Limb (tissue), 2 donors: ENCODE measurements around the gene NPAS1.
A peak's percentile ranks its signal among the peaks of the same experiment; 100 is the strongest.
"Not testable (repeated sequence)": the region's sequence is repeated elsewhere in the genome, so short reads cannot be mapped to it uniquely, and the experiment has no call there.

Source experiments
- DNase-seq, 2 donors: peaks; one replicate each; pipeline ENCODE4 v3.0.0-alpha.2; 2016; ENCODE audit errors: extremely low spot score in 2 of 2

NPAS1 gene

GRCh38 chr19:46990991-46991676 lies 28.5 kb upstream of the NPAS1 start:
- DNase-seq = peak; percentile 87 to 92

- DNase-seq = no peak
Observed at GRCh38 chr19:46992699-46993535, 26.7 kb upstream of the NPAS1 start.

- DNase-seq = no peak
Observed at GRCh38 chr19:46993622-46994021, 26.0 kb upstream of the NPAS1 start.

GRCh38 chr19:46994141-46994686 lies 25.4 kb upstream of the NPAS1 start:
- no peak for DNase-seq

- no peak for DNase-seq
Observed at GRCh38 chr19:46995492-46995891, 24.1 kb upstream of the NPAS1 start.

GRCh38 chr19:46998445-46999125 lies 21.1 kb upstream of the NPAS1 start:
- DNase-seq = no peak

GRCh38 chr19:46999377-46999776 lies 20.3 kb upstream of the NPAS1 start:
- DNase-seq = no peak

GRCh38 chr19:46999878-47000277 lies 19.8 kb upstream of the NPAS1 start:
- no peak for DNase-seq

GRCh38 chr19:47000373-47000772 lies 19.3 kb upstream of the NPAS1 start:
- DNase-seq = no peak

GRCh38 chr19:47001584-47001983 lies 18.1 kb upstream of the NPAS1 start:
- no peak for DNase-seq

GRCh38 chr19:47002106-47002766 lies 17.4 kb upstream of the NPAS1 start:
- DNase-seq = no peak

GRCh38 chr19:47002853-47003610 lies 16.6 kb upstream of the NPAS1 start:
- DNase-seq = no peak

GRCh38 chr19:47003611-47004465 lies 15.8 kb upstream of the NPAS1 start:
- DNase-seq = peak in 1 of 2 donors; percentile 57

- no peak for DNase-seq
Observed at GRCh38 chr19:47005164-47005641, 14.4 kb upstream of the NPAS1 start.

- no peak for DNase-seq
Observed at GRCh38 chr19:47005873-47006272, 13.8 kb upstream of the NPAS1 start.

- no peak for DNase-seq
Observed at GRCh38 chr19:47006496-47006895, 13.1 kb upstream of the NPAS1 start.

- not testable (repeated sequence) for DNase-seq
Observed at GRCh38 chr19:47010549-47010948, 9.1 kb upstream of the NPAS1 start.

- no peak for DNase-seq
Observed at GRCh38 chr19:47012617-47013016, 7.0 kb upstream of the NPAS1 start.

GRCh38 chr19:47013041-47013517 lies 6.6 kb upstream of the NPAS1 start:
- DNase-seq = peak; percentile 63 to 88
